Thyroid gland (tissue), 4 donors: ENCODE results near the gene FAM20C. TPM values are rescaled to one million over a fixed set of nuclear protein-coding genes. Genes with fewer than 3 reads are reported as not detected.
A peak's percentile ranks its signal among the peaks of the same experiment; 100 is the strongest.

Experiments
- DNase-seq, 2 donors: peaks; one replicate each; pipeline ENCODE4 v3.0.0-alpha.2; 2019
- H3K27ac ChIP-seq, 3 donors: fragments of 200-600 bp; sonication (generic); 1 replicate in 2 of 3; 2 replicates in 1 of 3; pipeline ENCODE4 v1.5.1; 2016 to 2019; ENCODE audit warnings: mild to moderate bottlenecking in 1 of 3, moderate library complexity in 1 of 3
- H3K27me3 ChIP-seq: fragments of 200-600 bp; sonication (generic); one replicate; pipeline ENCODE4 v1.5.1; 2019
- H3K36me3 ChIP-seq, 2 donors: fragments of 200-600 bp; sonication (generic); one replicate each; pipeline ENCODE4 v1.5.1; 2016 to 2019
- H3K4me1 ChIP-seq, 2 donors: fragments of 200-600 bp; sonication (generic); one replicate each; pipeline ENCODE4 v1.5.1; 2017 to 2019
- H3K4me3 ChIP-seq, 3 donors: fragments of 200-600 bp; sonication (generic); replicated peaks in 1 of 3; 1 replicate in 2 of 3; 2 replicates in 1 of 3; pipeline ENCODE4 v1.5.1; 2016; ENCODE audit warnings: mild to moderate bottlenecking in 1 of 3
- H3K9me3 ChIP-seq: fragments of 200-600 bp; sonication (generic); one replicate; pipeline ENCODE4 v1.5.1; 2017
- POLR2A ChIP-seq, 2 donors: fragments of 450-650 bp; IDR thresholded peaks; one replicate each; pipeline ENCODE4 v1.6.1; 2017; ENCODE audit warnings: antibody characterized with exemption in 2 of 2, mild to moderate bottlenecking in 2 of 2, moderate library complexity in 1 of 2
- WGBS, 2 donors: methylation state at CpG; one replicate each; pipeline ENCODE4 v1.1.5; 2017; 5-methylcytosine and 5-hydroxymethylcytosine counted together
- intact Hi-C: fragments of 100-400 bp; cut with DNase I; formaldehyde crosslinking; loops from one replicate; pipeline ENCODE4 v1.15.1; 2023
- total RNA-seq, 4 donors: library from RNA; depleted of rRNA; stranded (reverse); fragments of >200 nt; gene quantifications; one replicate each; pipeline ENCODE4 v1.2.3, GENCODE V29; 2016
- TF ChIP-seq, protein P1 (sequence below), 6 experiments: fragments of 200-600 bp in 3 of 6; fragments of 450-650 bp in 3 of 6; sonication (generic) in 3 of 6; IDR thresholded peaks; one replicate each; pipeline ENCODE4 v1.5.1; 2016 to 2019; ENCODE audit warnings: antibody characterized with exemption in 6 of 6, mild to moderate bottlenecking in 2 of 6, inconsistent platforms in 1 of 6, moderate library complexity in 1 of 6

Gene FAM20C
- total RNA-seq, 4 donors from 2014 or later = 14.0 to 41.8 (median 23.3) TPM

DNA sequence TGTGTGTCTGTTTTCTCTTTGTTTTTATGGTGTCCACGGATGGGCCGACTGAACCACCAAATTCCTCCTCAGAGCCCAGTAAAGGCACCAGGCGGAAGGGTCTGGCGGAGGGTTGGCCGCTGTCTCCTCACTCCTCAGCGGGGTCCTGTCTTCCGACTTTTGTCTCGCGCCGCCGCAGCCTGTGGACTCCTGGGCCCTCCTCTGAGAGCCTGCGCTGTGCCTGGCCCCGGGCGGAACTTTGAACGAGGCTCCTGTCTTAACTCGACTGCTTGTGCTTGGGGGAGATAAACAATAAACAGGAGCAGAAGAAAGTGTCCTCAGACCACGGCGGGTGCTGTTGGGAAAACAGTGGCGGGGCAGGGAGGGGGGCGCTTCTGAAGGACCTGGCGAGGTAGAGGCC, 2.2 kb upstream of the FAM20C start:
- TF ChIP-seq POLR2A (IDR thresholded peaks at IDR 0.05) = no peak
- TF ChIP-seq, protein P1, sequence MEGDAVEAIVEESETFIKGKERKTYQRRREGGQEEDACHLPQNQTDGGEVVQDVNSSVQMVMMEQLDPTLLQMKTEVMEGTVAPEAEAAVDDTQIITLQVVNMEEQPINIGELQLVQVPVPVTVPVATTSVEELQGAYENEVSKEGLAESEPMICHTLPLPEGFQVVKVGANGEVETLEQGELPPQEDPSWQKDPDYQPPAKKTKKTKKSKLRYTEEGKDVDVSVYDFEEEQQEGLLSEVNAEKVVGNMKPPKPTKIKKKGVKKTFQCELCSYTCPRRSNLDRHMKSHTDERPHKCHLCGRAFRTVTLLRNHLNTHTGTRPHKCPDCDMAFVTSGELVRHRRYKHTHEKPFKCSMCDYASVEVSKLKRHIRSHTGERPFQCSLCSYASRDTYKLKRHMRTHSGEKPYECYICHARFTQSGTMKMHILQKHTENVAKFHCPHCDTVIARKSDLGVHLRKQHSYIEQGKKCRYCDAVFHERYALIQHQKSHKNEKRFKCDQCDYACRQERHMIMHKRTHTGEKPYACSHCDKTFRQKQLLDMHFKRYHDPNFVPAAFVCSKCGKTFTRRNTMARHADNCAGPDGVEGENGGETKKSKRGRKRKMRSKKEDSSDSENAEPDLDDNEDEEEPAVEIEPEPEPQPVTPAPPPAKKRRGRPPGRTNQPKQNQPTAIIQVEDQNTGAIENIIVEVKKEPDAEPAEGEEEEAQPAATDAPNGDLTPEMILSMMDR (IDR thresholded peaks at IDR 0.05) = no peak
- H3K4me1 ChIP-seq = peaks cover 29 to 33% of the 10 kb centered on the region in 2 donors
- H3K9me3 ChIP-seq = no peaks in the 10 kb centered on the region
- peak overlapping the region in 1 of 3 donors; percentile 1 for H3K27ac ChIP-seq
- intact Hi-C loops = no loop called here
- no peak overlapping the region for H3K4me3 ChIP-seq
- no peaks in the 10 kb centered on the region for H3K36me3 ChIP-seq
- no peak for DNase-seq
- no peaks in the 10 kb centered on the region for H3K27me3 ChIP-seq
- WGBS, 2 donors = 84 to 91% methylated on average over 21 of the region's 21 CpGs

DNA sequence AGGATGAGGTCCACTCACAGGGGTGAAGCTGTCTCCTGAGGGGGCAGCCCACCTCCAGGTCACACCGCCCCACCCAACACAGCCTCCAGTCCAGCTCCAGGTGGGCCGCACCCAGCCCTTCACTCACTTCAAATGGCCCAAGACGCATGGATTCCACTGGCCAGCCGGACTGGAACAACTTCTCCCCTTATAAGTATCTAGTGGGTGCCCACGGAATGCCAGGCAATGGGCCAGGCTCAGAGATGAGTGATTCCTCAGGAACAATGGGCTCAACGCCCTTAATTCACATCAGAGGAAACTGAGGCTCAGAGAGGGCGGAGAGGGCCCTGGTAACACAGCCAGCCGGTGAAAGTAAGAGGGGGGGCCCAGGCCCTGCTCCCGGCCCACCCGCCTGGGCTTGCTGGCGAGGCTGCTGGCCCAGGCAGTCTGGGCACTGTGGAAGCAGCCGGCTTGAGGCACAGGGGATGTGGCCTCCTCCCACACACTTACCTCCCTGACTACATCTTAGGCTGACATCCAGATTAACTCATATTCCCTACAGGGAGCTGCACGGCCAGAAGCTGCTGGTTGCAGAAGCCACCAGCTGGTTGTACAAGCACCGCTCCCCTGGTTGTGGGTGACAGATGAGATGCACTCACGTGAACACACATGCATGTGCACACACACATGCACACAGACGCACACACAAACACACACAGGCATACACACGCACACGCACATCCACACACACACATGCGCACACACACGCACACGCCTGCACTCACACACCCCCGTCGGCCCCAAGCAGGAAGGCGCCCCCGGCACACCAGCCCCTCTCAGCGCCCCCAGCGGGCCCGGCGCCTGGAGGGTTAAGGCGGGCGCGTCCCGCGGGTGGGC, 1.0 kb upstream of the FAM20C start:
- peak; percentile 86 to 92 for DNase-seq
- no peaks in the 10 kb centered on the region for H3K9me3 ChIP-seq
- peak overlapping the region in 2 of 3 donors; percentile 46 to 68 for H3K4me3 ChIP-seq
- WGBS, 2 donors = 11 to 27% methylated on average over 14 to 19 of the region's 34 CpGs
- peaks cover 0 to 7% of the 10 kb centered on the region in 2 donors for H3K36me3 ChIP-seq
- H3K4me1 ChIP-seq = peaks cover 29 to 34% of the 10 kb centered on the region in 2 donors
- H3K27me3 ChIP-seq = no peaks in the 10 kb centered on the region
- intact Hi-C loops = no loop called here
- peak overlapping the region; percentile 56 to 90 (median 71) for H3K27ac ChIP-seq
- TF ChIP-seq POLR2A (IDR thresholded peaks at IDR 0.05) = no peak
- TF ChIP-seq, protein P1 (IDR thresholded peaks at IDR 0.05) = no peak

DNA sequence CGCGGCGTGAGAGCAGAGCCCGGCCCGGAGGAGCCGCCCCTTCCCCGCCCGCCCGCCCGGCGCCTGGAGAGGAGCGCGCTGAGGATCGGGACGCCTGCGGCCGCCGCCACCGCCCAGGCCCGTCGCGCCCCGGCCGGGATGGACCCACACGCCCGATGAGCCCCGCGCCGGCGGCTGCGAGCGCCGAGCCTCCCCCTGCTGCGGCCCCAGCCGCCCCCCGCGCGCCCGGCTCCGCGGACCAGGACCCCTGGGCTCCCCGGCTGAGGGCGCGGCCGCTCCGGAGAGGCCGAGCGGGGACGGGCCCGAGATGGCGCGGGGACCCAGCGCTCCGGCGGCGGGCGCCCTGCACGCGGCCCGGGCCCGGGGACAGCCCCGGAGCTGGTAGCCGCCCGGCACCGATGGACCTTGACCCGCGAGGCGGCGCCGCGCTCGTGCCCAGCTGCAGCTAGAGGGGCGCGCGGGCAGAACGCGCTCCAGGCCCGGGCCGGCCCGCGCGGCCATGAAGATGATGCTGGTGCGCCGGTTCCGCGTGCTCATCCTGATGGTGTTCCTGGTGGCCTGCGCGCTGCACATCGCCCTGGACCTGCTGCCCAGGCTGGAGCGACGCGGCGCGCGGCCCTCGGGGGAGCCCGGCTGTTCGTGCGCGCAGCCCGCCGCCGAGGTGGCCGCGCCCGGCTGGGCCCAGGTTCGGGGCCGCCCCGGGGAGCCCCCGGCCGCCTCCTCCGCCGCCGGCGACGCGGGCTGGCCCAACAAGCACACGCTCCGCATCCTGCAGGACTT, 520 bp downstream of the FAM20C start:
- 0% methylated on average over 4 of the region's 119 CpGs; no CpG with 5 or more reads in 1 of the 2 donors for WGBS, 2 donors
- peaks cover 29 to 34% of the 10 kb centered on the region in 2 donors for H3K4me1 ChIP-seq

DNA sequence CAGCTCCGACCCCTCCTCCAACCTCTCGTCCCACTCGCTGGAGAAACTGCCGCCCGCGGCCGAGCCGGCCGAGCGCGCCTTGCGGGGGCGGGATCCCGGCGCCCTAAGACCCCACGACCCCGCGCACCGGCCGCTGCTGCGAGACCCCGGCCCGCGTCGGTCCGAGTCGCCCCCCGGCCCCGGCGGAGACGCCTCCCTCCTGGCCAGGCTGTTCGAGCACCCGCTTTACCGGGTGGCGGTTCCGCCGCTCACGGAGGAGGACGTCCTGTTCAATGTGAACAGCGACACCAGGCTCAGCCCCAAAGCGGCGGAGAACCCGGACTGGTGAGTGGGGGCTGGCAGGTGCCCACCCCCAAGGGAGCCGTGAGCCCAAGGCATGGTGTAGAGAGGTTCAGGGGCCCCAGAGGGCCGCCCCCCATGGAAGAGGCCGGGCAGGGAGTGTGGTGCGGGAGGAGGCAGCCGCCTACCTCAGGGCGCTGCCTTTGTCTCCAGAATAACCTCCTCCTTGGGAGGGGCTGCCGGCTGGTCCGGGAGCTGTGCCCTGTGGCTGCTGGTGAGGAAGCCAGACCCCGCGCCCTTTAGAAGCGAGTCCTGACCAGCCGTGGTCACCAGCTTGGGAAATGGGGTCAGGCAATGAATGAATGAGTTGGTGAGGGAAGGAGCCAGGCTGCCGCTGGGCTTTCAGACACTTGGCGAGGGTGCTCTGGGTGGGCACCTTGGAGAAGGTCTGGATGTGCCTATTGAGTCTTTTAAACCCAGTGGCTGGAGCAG, 1.3 kb downstream of the FAM20C start:
- Histone ChIP-seq H3K27me3 (no peaks in the 10 kb centered on the region), H3K4me1 (peaks cover 29 to 34% of the 10 kb centered on the region in 2 donors), H3K27ac (no peak overlapping the region), H3K36me3 (peaks cover 17 to 28% of the 10 kb centered on the region in 2 donors), H3K9me3 (no peaks in the 10 kb centered on the region), H3K4me3 (peak overlapping the region; percentile 43 to 78 (median 68))
- TF ChIP-seq, protein P1 (IDR thresholded peaks at IDR 0.05) = no peak
- no peak for TF ChIP-seq POLR2A (IDR thresholded peaks at IDR 0.05)
- intact Hi-C loops = no loop called here
- WGBS, 2 donors = 15 to 17% methylated on average over 8 to 10 of the region's 57 CpGs
- DNase-seq = no peak

More for the DNA sequence above, 520 bp downstream of the FAM20C start:
- H3K27me3 ChIP-seq = no peaks in the 10 kb centered on the region
- DNase-seq = peak; percentile 15 to 26
- peaks cover 12 to 21% of the 10 kb centered on the region in 2 donors for H3K36me3 ChIP-seq
- peak overlapping the region; percentile 43 to 78 (median 68) for H3K4me3 ChIP-seq
- H3K27ac ChIP-seq = peak overlapping the region in 1 of 3 donors; percentile 90
- intact Hi-C loops = no loop called here
- no peaks in the 10 kb centered on the region for H3K9me3 ChIP-seq
- TF ChIP-seq, protein P1 (IDR thresholded peaks at IDR 0.05) = no peak
- no peak for TF ChIP-seq POLR2A (IDR thresholded peaks at IDR 0.05)
